Measurements from ENCODE around the gene SCARB1.

The SCARB1 gene

DNA sequence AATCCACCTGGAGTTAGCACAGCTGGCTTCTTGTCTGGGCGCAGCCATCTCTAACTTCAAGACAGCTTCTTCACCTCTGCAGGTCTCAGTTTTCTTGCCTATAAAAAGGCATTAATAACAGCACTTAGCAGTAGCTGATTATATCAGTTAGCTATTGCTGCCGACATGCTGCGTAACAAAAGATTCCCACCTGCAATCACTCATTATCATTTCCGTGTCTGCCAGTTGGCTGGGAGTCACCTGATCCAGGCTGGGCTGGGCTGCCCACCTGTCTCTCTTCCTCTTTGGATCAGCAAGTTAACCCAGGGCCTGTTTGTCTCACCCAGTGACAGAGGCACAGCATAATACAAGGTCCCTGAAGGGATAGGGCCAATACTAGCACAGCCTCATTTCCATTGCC is 109.7 kb downstream of the SCARB1 start:
- POLR2A ChIA-PET = no interaction called here
- CTCF ChIA-PET = interaction anchor here (1.4 to 1.7 kb wide), 2 partner anchors 9 to 12 kb away, joined by 4 to 11 read pairs; no protein-coding TSS in a partner anchor

DNA sequence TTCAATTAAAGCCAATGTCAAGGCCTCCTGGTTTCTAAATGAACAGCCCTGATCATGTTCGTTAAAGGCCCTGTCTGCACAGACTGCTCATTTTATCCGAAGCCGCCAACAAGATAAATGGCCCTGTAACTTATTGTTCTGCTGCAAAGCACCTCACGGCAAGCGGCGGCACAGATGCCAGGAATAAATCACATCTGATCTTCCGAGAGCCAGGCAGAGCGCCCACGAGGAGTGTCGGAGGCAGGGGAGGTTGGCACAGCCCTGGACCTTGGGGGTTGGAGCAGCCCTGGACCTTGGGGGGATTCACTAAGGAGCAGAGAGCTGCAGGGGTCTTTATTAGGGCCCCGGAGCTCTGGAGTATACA is 110.5 kb downstream of the SCARB1 start:
- H3K4me1 ChIP-seq (ENCODE audit: control insufficient read depth, insufficient read depth, low read length) = no peaks in the 10 kb centered on the region
- no peaks in the 10 kb centered on the region for H3K36me3 ChIP-seq (ENCODE audit: control insufficient read depth in 2 of 2, insufficient read depth in 1 of 2, low read length in 2 of 2)
- POLR2A ChIA-PET = no interaction called here
- no peak for TF ChIP-seq ZNF423 (tag by site-specific recombination; IDR thresholded peaks at IDR 0.05)
- TF ChIP-seq, protein P1, sequence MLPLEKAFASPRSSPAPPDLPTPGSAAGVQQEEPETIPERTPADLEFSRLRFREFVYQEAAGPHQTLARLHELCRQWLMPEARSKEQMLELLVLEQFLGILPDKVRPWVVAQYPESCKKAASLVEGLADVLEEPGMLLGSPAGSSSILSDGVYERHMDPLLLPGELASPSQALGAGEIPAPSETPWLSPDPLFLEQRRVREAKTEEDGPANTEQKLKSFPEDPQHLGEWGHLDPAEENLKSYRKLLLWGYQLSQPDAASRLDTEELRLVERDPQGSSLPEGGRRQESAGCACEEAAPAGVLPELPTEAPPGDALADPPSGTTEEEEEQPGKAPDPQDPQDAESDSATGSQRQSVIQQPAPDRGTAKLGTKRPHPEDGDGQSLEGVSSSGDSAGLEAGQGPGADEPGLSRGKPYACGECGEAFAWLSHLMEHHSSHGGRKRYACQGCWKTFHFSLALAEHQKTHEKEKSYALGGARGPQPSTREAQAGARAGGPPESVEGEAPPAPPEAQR (tag by site-specific recombination; IDR thresholded peaks at IDR 0.05) = no peak
- TF ChIP-seq, protein P2, sequence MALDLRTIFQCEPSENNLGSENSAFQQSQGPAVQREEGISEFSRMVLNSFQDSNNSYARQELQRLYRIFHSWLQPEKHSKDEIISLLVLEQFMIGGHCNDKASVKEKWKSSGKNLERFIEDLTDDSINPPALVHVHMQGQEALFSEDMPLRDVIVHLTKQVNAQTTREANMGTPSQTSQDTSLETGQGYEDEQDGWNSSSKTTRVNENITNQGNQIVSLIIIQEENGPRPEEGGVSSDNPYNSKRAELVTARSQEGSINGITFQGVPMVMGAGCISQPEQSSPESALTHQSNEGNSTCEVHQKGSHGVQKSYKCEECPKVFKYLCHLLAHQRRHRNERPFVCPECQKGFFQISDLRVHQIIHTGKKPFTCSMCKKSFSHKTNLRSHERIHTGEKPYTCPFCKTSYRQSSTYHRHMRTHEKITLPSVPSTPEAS (tag by site-specific recombination; IDR thresholded peaks at IDR 0.05) = no peak
- TF ChIP-seq ZNF549 (tag by site-specific recombination; IDR thresholded peaks at IDR 0.05) = no peak
- TF ChIP-seq ZNF426 (tag by site-specific recombination; IDR thresholded peaks at IDR 0.05) = no peak
- TF ChIP-seq SP7 (tag by site-specific recombination; IDR thresholded peaks at IDR 0.05) = no peak
- no peak for TF ChIP-seq ZSCAN16 (tag by site-specific recombination; IDR thresholded peaks at IDR 0.05)
- TF ChIP-seq, protein P3, sequence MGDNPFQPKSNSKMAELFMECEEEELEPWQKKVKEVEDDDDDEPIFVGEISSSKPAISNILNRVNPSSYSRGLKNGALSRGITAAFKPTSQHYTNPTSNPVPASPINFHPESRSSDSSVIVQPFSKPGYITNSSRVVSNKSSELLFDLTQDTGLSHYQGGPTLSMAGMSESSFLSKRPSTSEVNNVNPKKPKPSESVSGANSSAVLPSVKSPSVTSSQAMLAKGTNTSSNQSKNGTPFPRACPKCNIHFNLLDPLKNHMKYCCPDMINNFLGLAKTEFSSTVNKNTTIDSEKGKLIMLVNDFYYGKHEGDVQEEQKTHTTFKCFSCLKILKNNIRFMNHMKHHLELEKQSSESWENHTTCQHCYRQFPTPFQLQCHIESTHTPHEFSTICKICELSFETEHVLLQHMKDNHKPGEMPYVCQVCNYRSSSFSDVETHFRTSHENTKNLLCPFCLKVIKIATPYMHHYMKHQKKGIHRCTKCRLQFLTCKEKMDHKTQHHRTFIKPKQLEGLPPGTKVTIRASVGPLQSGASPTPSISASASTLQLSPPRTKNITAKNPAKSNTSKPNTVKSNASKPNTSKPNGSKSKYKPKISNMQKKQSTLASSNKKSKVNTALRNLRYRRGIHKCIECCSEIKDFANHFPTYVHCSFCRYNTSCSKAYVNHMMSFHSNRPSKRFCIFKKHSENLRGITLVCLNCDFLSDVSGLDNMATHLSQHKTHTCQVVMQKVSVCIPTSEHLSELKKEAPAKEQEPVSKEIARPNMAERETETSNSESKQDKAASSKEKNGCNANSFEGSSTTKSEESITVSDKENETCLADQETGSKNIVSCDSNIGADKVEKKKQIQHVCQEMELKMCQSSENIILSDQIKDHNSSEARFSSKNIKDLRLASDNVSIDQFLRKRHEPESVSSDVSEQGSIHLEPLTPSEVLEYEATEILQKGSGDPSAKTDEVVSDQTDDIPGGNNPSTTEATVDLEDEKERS (tag by site-specific recombination; IDR thresholded peaks at IDR 0.05) = no peak
- H3K9me3 ChIP-seq (ENCODE audit: control insufficient read depth, insufficient read depth, low read depth, low read length) = no peaks in the 10 kb centered on the region
- H3K4me3 ChIP-seq (ENCODE audit: low read depth, low read length) = no peak overlapping the region
- CTCF ChIA-PET = interaction anchor here (1.4 to 1.7 kb wide), 2 partner anchors 9 to 13 kb away, joined by 4 to 11 read pairs; no protein-coding TSS in a partner anchor
- no peak overlapping the region for H3K27ac ChIP-seq (ENCODE audit: extremely low read depth, low read depth, low read length)

More for the DNA sequence above, 109.7 kb downstream of the SCARB1 start:
- no peak for TF ChIP-seq ZSCAN23 (tag by site-specific recombination; IDR thresholded peaks at IDR 0.05)
- TF ChIP-seq RBAK (tag by site-specific recombination; IDR thresholded peaks at IDR 0.05) = peak; percentile 96
- TF ChIP-seq ZNF837 (tag by site-specific recombination; IDR thresholded peaks at IDR 0.05) = no peak
- Histone ChIP-seq H3K27ac (ENCODE audit: extremely low read depth, low read depth, low read length) (no peak overlapping the region), H3K36me3 (ENCODE audit: control insufficient read depth in 2 of 2, insufficient read depth in 1 of 2, low read length in 2 of 2) (no peaks in the 10 kb centered on the region), H3K4me3 (ENCODE audit: low read depth, low read length) (no peak overlapping the region), H3K4me1 (ENCODE audit: control insufficient read depth, insufficient read depth, low read length) (no peaks in the 10 kb centered on the region), H3K9me3 (ENCODE audit: control insufficient read depth, insufficient read depth, low read depth, low read length) (no peaks in the 10 kb centered on the region)

DNA sequence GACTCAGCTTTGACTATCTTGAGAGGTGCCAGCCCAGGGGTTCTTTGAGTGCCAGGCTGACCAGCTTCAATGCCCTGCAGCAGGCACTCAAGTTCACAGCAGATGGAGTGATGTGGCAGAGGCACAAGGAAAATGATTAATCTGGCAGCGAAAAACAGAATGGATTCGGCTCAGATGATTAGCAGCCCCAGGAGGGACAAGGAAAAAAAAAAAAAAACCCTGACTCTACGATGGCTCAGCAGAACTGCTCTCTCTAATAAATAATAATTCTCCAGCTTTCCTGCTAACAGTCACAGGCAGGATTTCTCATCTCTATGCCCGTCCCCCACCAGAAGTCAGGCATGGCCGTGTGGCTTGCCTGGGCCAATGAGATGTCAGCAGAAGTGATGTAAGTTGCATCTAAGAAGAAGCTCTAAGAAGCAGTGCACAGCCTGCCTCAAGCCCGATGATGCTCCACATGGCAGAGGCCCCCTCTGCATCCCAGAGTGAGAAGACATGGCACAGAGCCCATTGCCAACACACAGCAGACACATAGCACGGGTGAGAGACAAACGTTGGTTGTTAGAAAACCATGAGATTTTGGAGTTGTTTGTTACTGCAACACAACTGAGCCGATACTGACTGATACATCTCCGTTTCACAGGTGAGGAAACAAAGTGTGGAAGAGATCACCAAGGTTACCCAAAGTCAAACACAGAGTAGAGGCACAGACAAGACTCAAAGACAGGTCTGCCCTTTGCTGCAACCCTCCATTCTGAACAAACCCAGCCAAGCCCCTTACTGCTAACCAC is 111.0 kb downstream of the SCARB1 start:
- Histone ChIP-seq H3K4me3 (ENCODE audit: low read depth, low read length) (no peak overlapping the region), H3K36me3 (ENCODE audit: control insufficient read depth in 2 of 2, insufficient read depth in 1 of 2, low read length in 2 of 2) (no peaks in the 10 kb centered on the region), H3K27ac (ENCODE audit: extremely low read depth, low read depth, low read length) (no peak overlapping the region), H3K9me3 (ENCODE audit: control insufficient read depth, insufficient read depth, low read depth, low read length) (no peaks in the 10 kb centered on the region), H3K4me1 (ENCODE audit: control insufficient read depth, insufficient read depth, low read length) (no peaks in the 10 kb centered on the region)
- TF ChIP-seq ZNF473 (tag by site-specific recombination; IDR thresholded peaks at IDR 0.05) = no peak
- TF ChIP-seq SETDB1 (IDR thresholded peaks at IDR 0.05; ENCODE audit: insufficient read length, low read length) = peak; percentile 49
- TF ChIP-seq RBAK (tag by site-specific recombination; IDR thresholded peaks at IDR 0.05) = peak; percentile 86
- no peak for TF ChIP-seq KLF9 (tag by site-specific recombination; IDR thresholded peaks at IDR 0.05; ENCODE audit: low read depth)
- TF ChIP-seq ZFP3 (tag by site-specific recombination; IDR thresholded peaks at IDR 0.05; ENCODE audit: low read depth) = no peak
- no peak for TF ChIP-seq KLF16 (tag by site-specific recombination; IDR thresholded peaks at IDR 0.05)
- CTCF ChIA-PET = interaction anchor here (0.5 to 1.7 kb wide), 4 partner anchors 10 to 716 kb away, joined by 3 to 11 read pairs (median 4); no protein-coding TSS in a partner anchor
- POLR2A ChIA-PET = no interaction called here
